Sigmoid colon (tissue), 7 donors: ENCODE data around the gene RGS19. TPM values are rescaled to one million over a fixed set of nuclear protein-coding genes. Genes with fewer than 3 reads are reported as not detected.

Experiments
- DNase-seq: peaks from one replicate; pipeline ENCODE4 v3.0.0-alpha.2; 2019
- H3K27ac ChIP-seq, 4 donors: fragments of 200-600 bp; sonication (generic); one replicate each; pipeline ENCODE4 v1.5.1; 2016 to 2019; ENCODE audit warnings: mild to moderate bottlenecking in 1 of 4
- H3K27me3 ChIP-seq, 3 donors: fragments of 200-600 bp; sonication (generic); one replicate each; pipeline ENCODE4 v1.5.1; 2019; ENCODE audit warnings: mild to moderate bottlenecking in 1 of 3
- H3K36me3 ChIP-seq, 4 donors: fragments of 200-600 bp; sonication (generic); one replicate each; pipeline ENCODE4 v1.5.1; 2016 to 2019
- H3K4me1 ChIP-seq, 4 donors: fragments of 200-600 bp; sonication (generic); one replicate each; pipeline ENCODE4 v1.5.1; 2017 to 2019
- H3K4me3 ChIP-seq, 4 donors: fragments of 200-600 bp; sonication (generic); one replicate each; pipeline ENCODE4 v1.5.1; 2017 to 2019; ENCODE audit warnings: mild to moderate bottlenecking in 2 of 4, moderate library complexity in 1 of 4
- H3K9me3 ChIP-seq, 4 donors: fragments of 200-600 bp in 3 of 4; sonication (generic) in 3 of 4; one replicate each; pipeline versions ENCODE4 v1.5.1 to v1.6.1; 2013 to 2019
- CTCF ChIP-seq, 4 experiments: fragments of 450-650 bp in 3 of 4; fragments of 200-600 bp in 1 of 4; IDR thresholded peaks; one replicate each; pipeline ENCODE4 v1.5.1; 2016 to 2019; ENCODE audit warnings: antibody characterized with exemption in 4 of 4, mild to moderate bottlenecking in 3 of 4, moderate library complexity in 2 of 4
- EP300 ChIP-seq, 4 donors: sonication (generic); formaldehyde crosslinking; IDR thresholded peaks; one replicate each; pipeline ENCODE4 v1.6.1; 2017; ENCODE audit warnings: antibody characterized with exemption in 4 of 4
- POLR2A ChIP-seq, 2 donors: fragments of 450-650 bp; IDR thresholded peaks; one replicate each; pipeline ENCODE4 v1.6.1; 2016; ENCODE audit warnings: antibody characterized with exemption in 2 of 2, mild to moderate bottlenecking in 2 of 2, moderate library complexity in 2 of 2
- POLR2AphosphoS5 ChIP-seq, 4 donors: sonication (generic); formaldehyde crosslinking; IDR thresholded peaks; one replicate each; pipeline ENCODE4 v1.6.1; 2017; ENCODE audit warnings: antibody characterized with exemption in 4 of 4
- WGBS, 2 donors: extraction: QIAGEN DNeasy Blood & Tissue Kit; methylation state at CpG; one replicate each; pipeline ENCODE4 v1.1.7; 2013; 5-methylcytosine and 5-hydroxymethylcytosine counted together
- intact Hi-C: fragments of 100-400 bp; cut with DNase I; formaldehyde crosslinking; loops from one replicate; pipeline ENCODE4 v1.15.1; 2023
- polyA plus RNA-seq, 3 donors: library from polyadenylated mRNA; stranded (reverse); fragments of 200-250 nt; gene quantifications; one replicate each; pipeline ENCODE4 v1.2.3, GENCODE V29; 2013
- total RNA-seq, 4 donors: library from RNA; depleted of rRNA; stranded (reverse); fragments of >200 nt; gene quantifications; one replicate each; pipeline ENCODE4 v1.1.0, GENCODE V29; 2016
- donor health status: healthy with polysubstance abuse.
- donor health status: Bipolar disorder and iron deficiency.
- donor health status: healthy.

RGS19 gene
- total and polyA plus RNA-seq, 7 donors = 7.5 to 22.0 (median 11.6) TPM

- Histone ChIP-seq H3K27me3 (peaks cover 44 to 67% (median 66%) of the 10 kb centered on the region in 3 donors), H3K4me1 (peaks cover 0 to 40% (median 33%) of the 10 kb centered on the region in 4 donors), H3K36me3 (peaks cover 0 to 22% (median 4%) of the 10 kb centered on the region in 4 donors), H3K9me3 (no peaks in the 10 kb centered on the region), H3K4me3 (peak overlapping the region in 3 of 4 donors; percentile 42 to 54 (median 52)), H3K27ac (peak overlapping the region in 3 of 4 donors; percentile 38 to 58 (median 58))
- TF ChIP-seq POLR2AphosphoS5 (IDR thresholded peaks at IDR 0.05) (no peak), EP300 (IDR thresholded peaks at IDR 0.05) (no peak), CTCF (IDR thresholded peaks at IDR 0.05) (no peak), POLR2A (IDR thresholded peaks at IDR 0.05) (no peak)
- DNase-seq = no peak
- WGBS, 2 donors = 1 to 2% methylated on average over 30 of the region's 30 CpGs
- intact Hi-C loops = loop anchor here (2.0 kb wide), 1 partner anchor 83 kb away; no protein-coding TSS in a partner anchor
These were observed 41.1 kb downstream of the RGS19 start for GRCh38 chr20:64038224-64038564.

- no peak for TF ChIP-seq CTCF (IDR thresholded peaks at IDR 0.05)
- TF ChIP-seq POLR2A (IDR thresholded peaks at IDR 0.05) = no peak
- no peak for TF ChIP-seq EP300 (IDR thresholded peaks at IDR 0.05)
- no peak for TF ChIP-seq POLR2AphosphoS5 (IDR thresholded peaks at IDR 0.05)
- WGBS, 2 donors = 5 to 10% methylated on average over 36 of the region's 36 CpGs
- Histone ChIP-seq H3K4me3 (peak overlapping the region in 3 of 4 donors; percentile 42 to 54 (median 52)), H3K4me1 (peaks cover 0 to 40% (median 34%) of the 10 kb centered on the region in 4 donors), H3K36me3 (peaks cover 0 to 27% (median 7%) of the 10 kb centered on the region in 4 donors), H3K27me3 (peaks cover 44 to 63% (median 62%) of the 10 kb centered on the region in 3 donors), H3K9me3 (no peaks in the 10 kb centered on the region), H3K27ac (peak overlapping the region in 1 of 4 donors; percentile 58)
- intact Hi-C loops = loop anchor here (2.0 kb wide), 1 partner anchor 83 kb away; no protein-coding TSS in a partner anchor
- DNase-seq = no peak
These were observed 41.7 kb downstream of the RGS19 start for GRCh38 chr20:64037498-64038213.

GRCh38 chr20:64037199-64037497 lies 42.2 kb downstream of the RGS19 start:
- no peak for DNase-seq
- H3K27me3 ChIP-seq = peaks cover 40 to 58% (median 57%) of the 10 kb centered on the region in 3 donors
- H3K36me3 ChIP-seq = peaks cover 0 to 32% (median 9%) of the 10 kb centered on the region in 4 donors
- TF ChIP-seq EP300 (IDR thresholded peaks at IDR 0.05) (no peak), POLR2AphosphoS5 (IDR thresholded peaks at IDR 0.05) (no peak), CTCF (IDR thresholded peaks at IDR 0.05) (no peak), POLR2A (IDR thresholded peaks at IDR 0.05) (no peak)
- no peak overlapping the region for H3K4me3 ChIP-seq
- intact Hi-C loops = no loop called here
- WGBS, 2 donors = 58 to 69% methylated on average over 3 of the region's 3 CpGs
- H3K9me3 ChIP-seq = no peaks in the 10 kb centered on the region
- peaks cover 0 to 37% (median 34%) of the 10 kb centered on the region in 4 donors for H3K4me1 ChIP-seq
- H3K27ac ChIP-seq = no peak overlapping the region

- Histone ChIP-seq H3K27ac (no peak overlapping the region), H3K27me3 (peaks cover 34 to 52% (median 51%) of the 10 kb centered on the region in 3 donors), H3K4me1 (peaks cover 0 to 35% (median 32%) of the 10 kb centered on the region in 4 donors), H3K36me3 (peaks cover 0 to 38% (median 12%) of the 10 kb centered on the region in 4 donors), H3K9me3 (no peaks in the 10 kb centered on the region), H3K4me3 (no peak overlapping the region)
- TF ChIP-seq CTCF (IDR thresholded peaks at IDR 0.05) (no peak), POLR2AphosphoS5 (IDR thresholded peaks at IDR 0.05) (no peak), EP300 (IDR thresholded peaks at IDR 0.05) (no peak), POLR2A (IDR thresholded peaks at IDR 0.05) (no peak)
- WGBS, 2 donors = 64 to 73% methylated on average over 17 of the region's 17 CpGs
- DNase-seq = no peak
- intact Hi-C loops = no loop called here
These were observed 42.7 kb downstream of the RGS19 start for GRCh38 chr20:64036346-64037198.
